ENCODE measurements around the gene PCOLCE2.

- peak; percentile 86 for TF ChIP-seq CTCF (conservative IDR thresholded peaks at IDR 0.05; ENCODE audit: low read length)
- TF ChIP-seq EZH2phosphoT487 (IDR thresholded peaks at IDR 0.05; ENCODE audit: borderline replicate concordance, low read depth, low read length), result no peak
These were observed 60.1 kb downstream of the PCOLCE2 start for GRCh38 chr3:142828703-142829305.
